ENCODE results near the gene AFAP1L1. TPM values are rescaled to one million over a fixed set of nuclear protein-coding genes. Genes with fewer than 3 reads are reported as not detected.

Gene AFAP1L1
- total and polyA plus RNA-seq, 9 of the 15 experiments (the other 6 are each of a cell fraction or from before 2014, with no cell fraction given) = 0.01 to 0.12 (median 0.03) TPM; not detected in 4

DNA sequence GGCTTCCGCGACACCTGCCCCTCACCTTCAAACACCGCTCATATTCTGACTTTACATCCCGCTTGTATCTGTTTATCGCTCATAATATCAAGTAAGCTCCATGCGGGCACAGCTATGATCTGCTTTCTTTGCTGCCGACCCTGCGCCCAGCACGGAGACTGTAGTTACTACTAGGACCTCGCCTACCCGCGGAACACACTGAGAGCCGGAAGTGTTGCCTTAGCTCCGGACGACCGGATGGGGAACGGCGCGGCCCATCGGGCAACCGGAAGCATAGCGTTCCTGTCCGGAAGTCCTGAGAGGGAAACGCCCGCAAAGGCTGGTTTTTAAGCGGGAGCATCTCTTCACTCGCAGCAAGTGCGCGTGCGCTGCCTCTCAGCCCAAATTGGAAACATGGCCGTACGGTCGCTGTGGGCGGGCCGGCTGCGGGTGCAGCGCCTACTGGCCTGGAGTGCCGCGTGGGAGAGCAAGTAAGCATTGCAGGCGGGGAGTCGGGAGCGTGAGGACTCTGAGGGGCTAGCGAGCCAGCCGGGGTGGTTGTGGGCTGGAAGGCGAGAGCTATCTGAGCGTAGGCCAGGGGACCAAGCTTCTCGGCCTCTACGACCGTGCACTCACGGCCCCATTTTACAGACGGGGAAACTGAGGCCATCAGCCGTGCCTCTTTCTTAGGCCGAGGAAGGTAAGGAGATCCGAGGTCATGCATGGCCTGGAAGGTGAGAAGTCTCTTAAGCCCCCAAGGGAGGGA is 73.7 kb downstream of the AFAP1L1 start, which contains the start of gene GRPEL2 (continued):
- TF ChIP-seq, protein P1, sequence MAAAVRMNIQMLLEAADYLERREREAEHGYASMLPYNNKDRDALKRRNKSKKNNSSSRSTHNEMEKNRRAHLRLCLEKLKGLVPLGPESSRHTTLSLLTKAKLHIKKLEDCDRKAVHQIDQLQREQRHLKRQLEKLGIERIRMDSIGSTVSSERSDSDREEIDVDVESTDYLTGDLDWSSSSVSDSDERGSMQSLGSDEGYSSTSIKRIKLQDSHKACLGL (CRISPR knock-in tag; IDR thresholded peaks at IDR 0.05; ENCODE audit: borderline replicate concordance, poor library complexity, severe bottlenecking) = peak; percentile 4
- TF ChIP-seq GATAD2B (IDR thresholded peaks at IDR 0.05; ENCODE audit: borderline replicate concordance) (no peak; the same call in 1 of the 2 replicates), EGR1 (conservative IDR thresholded peaks at IDR 0.05) (peak; percentile 82), FIP1L1 (IDR thresholded peaks at IDR 0.05; ENCODE audit: low read depth, low read length, poor library complexity, severe bottlenecking) (no peak), KDM2B (CRISPR knock-in tag; IDR thresholded peaks at IDR 0.05) (no peak), STAT5B (CRISPR knock-in tag; IDR thresholded peaks at IDR 0.05) (no peak), RBBP5 (IDR thresholded peaks at IDR 0.05; ENCODE audit: borderline replicate concordance, insufficient read depth, low read length, poor library complexity, severe bottlenecking) (peak; percentile 58), ZNF79 (CRISPR knock-in tag; IDR thresholded peaks at IDR 0.05; ENCODE audit: low read depth) (no peak), CCNT2 (IDR thresholded peaks at IDR 0.05; ENCODE audit: borderline replicate concordance, extremely low read depth, insufficient read length, low read depth, low read length) (no peak), ILF3 (IDR thresholded peaks at IDR 0.05; ENCODE audit: borderline replicate concordance) (no peak), ZNF347 (CRISPR knock-in tag; IDR thresholded peaks at IDR 0.05; ENCODE audit: low read depth) (no peak)
- TF ChIP-seq, protein P2, sequence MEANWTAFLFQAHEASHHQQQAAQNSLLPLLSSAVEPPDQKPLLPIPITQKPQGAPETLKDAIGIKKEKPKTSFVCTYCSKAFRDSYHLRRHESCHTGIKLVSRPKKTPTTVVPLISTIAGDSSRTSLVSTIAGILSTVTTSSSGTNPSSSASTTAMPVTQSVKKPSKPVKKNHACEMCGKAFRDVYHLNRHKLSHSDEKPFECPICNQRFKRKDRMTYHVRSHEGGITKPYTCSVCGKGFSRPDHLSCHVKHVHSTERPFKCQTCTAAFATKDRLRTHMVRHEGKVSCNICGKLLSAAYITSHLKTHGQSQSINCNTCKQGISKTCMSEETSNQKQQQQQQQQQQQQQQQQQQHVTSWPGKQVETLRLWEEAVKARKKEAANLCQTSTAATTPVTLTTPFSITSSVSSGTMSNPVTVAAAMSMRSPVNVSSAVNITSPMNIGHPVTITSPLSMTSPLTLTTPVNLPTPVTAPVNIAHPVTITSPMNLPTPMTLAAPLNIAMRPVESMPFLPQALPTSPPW (CRISPR knock-in tag; IDR thresholded peaks at IDR 0.05) = no peak; the same call in 1 of the 2 replicates
- TF ChIP-seq, protein P3, sequence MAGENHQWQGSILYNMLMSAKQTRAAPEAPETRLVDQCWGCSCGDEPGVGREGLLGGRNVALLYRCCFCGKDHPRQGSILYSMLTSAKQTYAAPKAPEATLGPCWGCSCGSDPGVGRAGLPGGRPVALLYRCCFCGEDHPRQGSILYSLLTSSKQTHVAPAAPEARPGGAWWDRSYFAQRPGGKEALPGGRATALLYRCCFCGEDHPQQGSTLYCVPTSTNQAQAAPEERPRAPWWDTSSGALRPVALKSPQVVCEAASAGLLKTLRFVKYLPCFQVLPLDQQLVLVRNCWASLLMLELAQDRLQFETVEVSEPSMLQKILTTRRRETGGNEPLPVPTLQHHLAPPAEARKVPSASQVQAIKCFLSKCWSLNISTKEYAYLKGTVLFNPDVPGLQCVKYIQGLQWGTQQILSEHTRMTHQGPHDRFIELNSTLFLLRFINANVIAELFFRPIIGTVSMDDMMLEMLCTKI (IDR thresholded peaks at IDR 0.05; ENCODE audit: partially characterized antibody) = no peak
- TF ChIP-seq, protein P4, sequence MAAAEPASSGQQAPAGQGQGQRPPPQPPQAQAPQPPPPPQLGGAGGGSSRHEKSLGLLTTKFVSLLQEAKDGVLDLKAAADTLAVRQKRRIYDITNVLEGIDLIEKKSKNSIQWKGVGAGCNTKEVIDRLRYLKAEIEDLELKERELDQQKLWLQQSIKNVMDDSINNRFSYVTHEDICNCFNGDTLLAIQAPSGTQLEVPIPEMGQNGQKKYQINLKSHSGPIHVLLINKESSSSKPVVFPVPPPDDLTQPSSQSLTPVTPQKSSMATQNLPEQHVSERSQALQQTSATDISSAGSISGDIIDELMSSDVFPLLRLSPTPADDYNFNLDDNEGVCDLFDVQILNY (CRISPR knock-in tag; IDR thresholded peaks at IDR 0.05) = no peak
- TF ChIP-seq, protein P5, sequence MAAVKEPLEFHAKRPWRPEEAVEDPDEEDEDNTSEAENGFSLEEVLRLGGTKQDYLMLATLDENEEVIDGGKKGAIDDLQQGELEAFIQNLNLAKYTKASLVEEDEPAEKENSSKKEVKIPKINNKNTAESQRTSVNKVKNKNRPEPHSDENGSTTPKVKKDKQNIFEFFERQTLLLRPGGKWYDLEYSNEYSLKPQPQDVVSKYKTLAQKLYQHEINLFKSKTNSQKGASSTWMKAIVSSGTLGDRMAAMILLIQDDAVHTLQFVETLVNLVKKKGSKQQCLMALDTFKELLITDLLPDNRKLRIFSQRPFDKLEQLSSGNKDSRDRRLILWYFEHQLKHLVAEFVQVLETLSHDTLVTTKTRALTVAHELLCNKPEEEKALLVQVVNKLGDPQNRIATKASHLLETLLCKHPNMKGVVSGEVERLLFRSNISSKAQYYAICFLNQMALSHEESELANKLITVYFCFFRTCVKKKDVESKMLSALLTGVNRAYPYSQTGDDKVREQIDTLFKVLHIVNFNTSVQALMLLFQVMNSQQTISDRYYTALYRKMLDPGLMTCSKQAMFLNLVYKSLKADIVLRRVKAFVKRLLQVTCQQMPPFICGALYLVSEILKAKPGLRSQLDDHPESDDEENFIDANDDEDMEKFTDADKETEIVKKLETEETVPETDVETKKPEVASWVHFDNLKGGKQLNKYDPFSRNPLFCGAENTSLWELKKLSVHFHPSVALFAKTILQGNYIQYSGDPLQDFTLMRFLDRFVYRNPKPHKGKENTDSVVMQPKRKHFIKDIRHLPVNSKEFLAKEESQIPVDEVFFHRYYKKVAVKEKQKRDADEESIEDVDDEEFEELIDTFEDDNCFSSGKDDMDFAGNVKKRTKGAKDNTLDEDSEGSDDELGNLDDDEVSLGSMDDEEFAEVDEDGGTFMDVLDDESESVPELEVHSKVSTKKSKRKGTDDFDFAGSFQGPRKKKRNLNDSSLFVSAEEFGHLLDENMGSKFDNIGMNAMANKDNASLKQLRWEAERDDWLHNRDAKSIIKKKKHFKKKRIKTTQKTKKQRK (IDR thresholded peaks at IDR 0.05; ENCODE audit: borderline replicate concordance, low read depth, low read length) = no peak

Data from K562 (cell line).